GM23338 (cell line): Measurements from ENCODE around the gene NR1H3.

Experiments
- CREB1 ChIP-seq: fragments of 250-450 bp; sonication (Bioruptor Pico); IDR thresholded peaks from 2 replicates; pipeline ENCODE4 v1.5.0; 2020; ENCODE audit warnings: low read depth, mild to moderate bottlenecking, moderate library complexity
- CTCF ChIP-seq, 2 experiments: fragments of 200-600 bp in 1 of 2; sonication (generic) in 1 of 2; conservative IDR thresholded peaks; 2 replicates each; pipeline versions ENCODE4 v1.5.1 to v1.6.1; 2016 to 2017; ENCODE audit warnings: antibody characterized with exemption in 2 of 2, low read depth in 2 of 2, mild to moderate bottlenecking in 2 of 2, moderate library complexity in 1 of 2
- ETS1 ChIP-seq: IDR thresholded peaks from 2 replicates; pipeline ENCODE4 v1.6.1; 2016; ENCODE audit warnings: antibody characterized with exemption
- EZH2 ChIP-seq: fragments of 200-600 bp; sonication (generic); IDR thresholded peaks from one replicate; pipeline ENCODE4 v1.8.0; 2017; ENCODE audit warnings: antibody characterized with exemption, mild to moderate bottlenecking, low read depth; ENCODE audit not compliant: unreplicated experiment
- EZH2phosphoT487 ChIP-seq: fragments of 200-600 bp; sonication (generic); IDR thresholded peaks from one replicate; pipeline ENCODE4 v1.8.1; 2018; ENCODE audit warnings: antibody characterized with exemption; ENCODE audit not compliant: unreplicated experiment
- JUNB ChIP-seq: IDR thresholded peaks from one replicate; pipeline ENCODE4 v1.6.1; 2016; ENCODE audit warnings: antibody characterized with exemption; ENCODE audit not compliant: unreplicated experiment
- NANOG ChIP-seq: IDR thresholded peaks from 2 replicates; pipeline ENCODE4 v1.6.1; 2016; ENCODE audit warnings: antibody characterized with exemption, borderline replicate concordance
- POLR2AphosphoS5 ChIP-seq: IDR thresholded peaks from 2 replicates; pipeline ENCODE4 v1.6.1; 2016; ENCODE audit warnings: antibody characterized with exemption, low read depth
- REST ChIP-seq: IDR thresholded peaks from one replicate; pipeline ENCODE4 v1.6.1; 2018; ENCODE audit warnings: antibody characterized with exemption; ENCODE audit not compliant: unreplicated experiment
- STAT1 ChIP-seq: IDR thresholded peaks from one replicate; pipeline ENCODE4 v1.6.1; 2016; ENCODE audit warnings: antibody characterized with exemption; ENCODE audit not compliant: unreplicated experiment
- ZNF114 ChIP-seq: fragments of 250-450 bp; sonication (Bioruptor Pico); IDR thresholded peaks from 2 replicates; pipeline ENCODE4 v1.5.0; 2020; ENCODE audit warnings: mild to moderate bottlenecking, moderate library complexity
- ZNF331 ChIP-seq: fragments of 250-450 bp; sonication (Bioruptor Pico); IDR thresholded peaks from 2 replicates; pipeline ENCODE4 v1.5.0; 2020; ENCODE audit warnings: low read depth, mild to moderate bottlenecking, moderate library complexity
- ZNF462 ChIP-seq: fragments of 250-450 bp; sonication (Bioruptor Pico); IDR thresholded peaks from 2 replicates; pipeline ENCODE4 v1.5.0; 2020; ENCODE audit warnings: mild to moderate bottlenecking, moderate library complexity

GRCh38 chr11:47302853-47303252, 45.1 kb downstream of the NR1H3 start:
- TF ChIP-seq CTCF (conservative IDR thresholded peaks at IDR 0.05; ENCODE audit: low read depth in 2 of 2): no peak
- no peak for TF ChIP-seq POLR2AphosphoS5
- TF ChIP-seq NANOG: no peak
- no peak for TF ChIP-seq REST
- TF ChIP-seq EZH2phosphoT487: no peak
- TF ChIP-seq EZH2: no peak
- no peak for TF ChIP-seq CREB1 (CRISPR knock-in tag)
- TF ChIP-seq JUNB: no peak
- TF ChIP-seq ZNF462 (CRISPR knock-in tag): no peak
- TF ChIP-seq ZNF114 (CRISPR knock-in tag): no peak
- TF ChIP-seq ZNF331 (CRISPR knock-in tag): no peak
- TF ChIP-seq ETS1: no peak
- no peak for TF ChIP-seq STAT1
